ENCODE data around the gene HP1BP3.

GRCh38 chr1:20708057-20708456, 79.0 kb downstream of the HP1BP3 start:
- TF ChIP-seq ELF1 (IDR thresholded peaks at IDR 0.05; ENCODE audit: borderline replicate concordance, low read depth) = no peak
- no peak for TF ChIP-seq CTCF (IDR thresholded peaks at IDR 0.05 in 2 of 3, conservative IDR thresholded peaks at IDR 0.05 in 1 of 3; ENCODE audit: borderline replicate concordance in 1 of 3, insufficient read depth in 1 of 3, low read depth in 2 of 3, low read length in 2 of 3)
- TF ChIP-seq POLR2A (IDR thresholded peaks at IDR 0.05; ENCODE audit: borderline replicate concordance, extremely low read depth, insufficient read depth, insufficient read length) = no peak
- no peak for TF ChIP-seq ZBTB33 (IDR thresholded peaks at IDR 0.05; ENCODE audit: extremely low read depth, insufficient replicate concordance, low read length)
- no peak for TF ChIP-seq EGR1 (IDR thresholded peaks at IDR 0.05; ENCODE audit: low read depth)
- TF ChIP-seq REST (IDR thresholded peaks at IDR 0.05; ENCODE audit: low read depth) = no peak
- no peak for TF ChIP-seq POLR2AphosphoS5 (IDR thresholded peaks at IDR 0.05; ENCODE audit: low read depth, low read length)
- no peak for TF ChIP-seq RAD21 (IDR thresholded peaks at IDR 0.05; ENCODE audit: low read depth)
- TF ChIP-seq MAX (IDR thresholded peaks at IDR 0.05) = no peak
- no peak for TF ChIP-seq ZNF274 (IDR thresholded peaks at IDR 0.05; ENCODE audit: low read depth, low read length)
- TF ChIP-seq TCF7L2 (IDR thresholded peaks at IDR 0.05; ENCODE audit: borderline replicate concordance, extremely low read depth, insufficient read depth, insufficient read length) = no peak
- TF ChIP-seq SRF (IDR thresholded peaks at IDR 0.05; ENCODE audit: low read depth) = no peak
- TF ChIP-seq YY1 (IDR thresholded peaks at IDR 0.05; ENCODE audit: extremely low read depth, insufficient replicate concordance, low read depth, low read length) = no peak
- no peak for TF ChIP-seq ATF3 (IDR thresholded peaks at IDR 0.05)

Measured in HCT116 (cell line).